Mesodermal cell (in vitro differentiated cells): ENCODE data around the gene ATP13A5. TPM values are rescaled to one million over a fixed set of nuclear protein-coding genes. Genes with fewer than 3 reads are reported as not detected.

Experiments
- H3K27ac ChIP-seq: 2 replicates; pipeline ENCODE4 v1.7.0; 2013; ENCODE audit warnings: mild to moderate bottlenecking, low read depth, low read length, moderate library complexity; ENCODE audit not compliant: severe bottlenecking
- H3K36me3 ChIP-seq: 2 replicates; pipeline ENCODE4 v1.7.1; 2013; ENCODE audit warnings: mild to moderate bottlenecking, low read length, moderate library complexity; ENCODE audit not compliant: control insufficient read depth, insufficient read depth
- H3K4me1 ChIP-seq: one replicate; pipeline ENCODE4 v1.7.1; 2013; ENCODE audit warnings: mild to moderate bottlenecking, low read length; ENCODE audit not compliant: insufficient read depth, control insufficient read depth, poor library complexity, severe bottlenecking
- H3K4me3 ChIP-seq: 2 replicates; pipeline ENCODE4 v1.7.0; 2013; ENCODE audit warnings: low read length, control low read depth, mild to moderate bottlenecking; ENCODE audit not compliant: insufficient read depth, poor library complexity, severe bottlenecking; ENCODE audit errors: extremely low read depth
- H3K9me3 ChIP-seq: 2 replicates; pipeline ENCODE4 v1.7.1; 2013; ENCODE audit warnings: mild to moderate bottlenecking, low read length, moderate library complexity; ENCODE audit not compliant: control insufficient read depth
- WGBS, 2 experiments: methylation state at CpG; one replicate each; pipeline ENCODE4 v1.1.5; 2013; ENCODE audit warnings: missing lambda C conversion rate in 2 of 2; ENCODE audit not compliant: insufficient coverage in 2 of 2; 5-methylcytosine and 5-hydroxymethylcytosine counted together
- polyA plus RNA-seq, 2 experiments: library from polyadenylated mRNA; stranded (reverse); fragments of 50-300 nt; gene quantifications; one replicate each; pipeline ENCODE4 v1.2.3, GENCODE V29; 2013

The ATP13A5 gene, protein sequence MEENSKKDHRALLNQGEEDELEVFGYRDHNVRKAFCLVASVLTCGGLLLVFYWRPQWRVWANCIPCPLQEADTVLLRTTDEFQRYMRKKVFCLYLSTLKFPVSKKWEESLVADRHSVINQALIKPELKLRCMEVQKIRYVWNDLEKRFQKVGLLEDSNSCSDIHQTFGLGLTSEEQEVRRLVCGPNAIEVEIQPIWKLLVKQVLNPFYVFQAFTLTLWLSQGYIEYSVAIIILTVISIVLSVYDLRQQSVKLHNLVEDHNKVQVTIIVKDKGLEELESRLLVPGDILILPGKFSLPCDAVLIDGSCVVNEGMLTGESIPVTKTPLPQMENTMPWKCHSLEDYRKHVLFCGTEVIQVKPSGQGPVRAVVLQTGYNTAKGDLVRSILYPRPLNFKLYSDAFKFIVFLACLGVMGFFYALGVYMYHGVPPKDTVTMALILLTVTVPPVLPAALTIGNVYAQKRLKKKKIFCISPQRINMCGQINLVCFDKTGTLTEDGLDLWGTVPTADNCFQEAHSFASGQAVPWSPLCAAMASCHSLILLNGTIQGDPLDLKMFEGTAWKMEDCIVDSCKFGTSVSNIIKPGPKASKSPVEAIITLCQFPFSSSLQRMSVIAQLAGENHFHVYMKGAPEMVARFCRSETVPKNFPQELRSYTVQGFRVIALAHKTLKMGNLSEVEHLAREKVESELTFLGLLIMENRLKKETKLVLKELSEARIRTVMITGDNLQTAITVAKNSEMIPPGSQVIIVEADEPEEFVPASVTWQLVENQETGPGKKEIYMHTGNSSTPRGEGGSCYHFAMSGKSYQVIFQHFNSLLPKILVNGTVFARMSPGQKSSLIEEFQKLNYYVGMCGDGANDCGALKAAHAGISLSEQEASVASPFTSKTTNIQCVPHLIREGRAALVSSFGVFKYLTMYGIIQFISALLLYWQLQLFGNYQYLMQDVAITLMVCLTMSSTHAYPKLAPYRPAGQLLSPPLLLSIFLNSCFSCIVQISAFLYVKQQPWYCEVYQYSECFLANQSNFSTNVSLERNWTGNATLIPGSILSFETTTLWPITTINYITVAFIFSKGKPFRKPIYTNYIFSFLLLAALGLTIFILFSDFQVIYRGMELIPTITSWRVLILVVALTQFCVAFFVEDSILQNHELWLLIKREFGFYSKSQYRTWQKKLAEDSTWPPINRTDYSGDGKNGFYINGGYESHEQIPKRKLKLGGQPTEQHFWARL
- not detected for polyA plus RNA-seq (2013, experiment 1 of 2)
- polyA plus RNA-seq (2013, experiment 2 of 2) = not detected

DNA sequence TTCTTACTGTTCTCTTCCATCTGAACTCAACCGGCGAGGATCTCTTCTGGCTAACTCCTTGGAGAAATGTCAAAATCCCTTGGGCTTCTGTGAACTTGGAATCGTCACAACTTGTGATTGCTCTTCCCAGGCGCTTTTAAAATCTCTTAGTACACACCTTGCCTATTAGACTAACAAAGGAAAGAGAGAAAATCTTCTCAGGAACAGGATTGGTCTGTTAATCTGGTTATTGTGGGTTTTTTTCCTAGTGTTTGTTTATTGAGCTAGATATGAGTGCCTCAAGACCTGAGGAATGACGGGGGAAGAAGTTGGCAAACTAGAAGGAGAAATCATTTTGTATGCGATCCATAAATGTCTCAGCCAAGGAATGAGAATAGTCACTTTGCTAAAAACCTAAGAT lies at the start of gene ATP13A5:
Gene ATP13A5, minus strand, starts transcription at position 48 of the 400 bp plus-strand sequence. Its CDS starts 28 bp downstream, at position 20.
- H3K9me3 ChIP-seq = no peaks in the 10 kb centered on the region
- no peak within 1 kb of the TSS for H3K4me3 ChIP-seq
- no peaks in the 10 kb centered on the region for H3K4me1 ChIP-seq
- H3K36me3 ChIP-seq = no peaks in the 10 kb centered on the region
- 73 to 86% methylated on average over 2 to 4 of the region's 6 CpGs for WGBS, 2 experiments
- no peak within 1 kb of the TSS for H3K27ac ChIP-seq

DNA sequence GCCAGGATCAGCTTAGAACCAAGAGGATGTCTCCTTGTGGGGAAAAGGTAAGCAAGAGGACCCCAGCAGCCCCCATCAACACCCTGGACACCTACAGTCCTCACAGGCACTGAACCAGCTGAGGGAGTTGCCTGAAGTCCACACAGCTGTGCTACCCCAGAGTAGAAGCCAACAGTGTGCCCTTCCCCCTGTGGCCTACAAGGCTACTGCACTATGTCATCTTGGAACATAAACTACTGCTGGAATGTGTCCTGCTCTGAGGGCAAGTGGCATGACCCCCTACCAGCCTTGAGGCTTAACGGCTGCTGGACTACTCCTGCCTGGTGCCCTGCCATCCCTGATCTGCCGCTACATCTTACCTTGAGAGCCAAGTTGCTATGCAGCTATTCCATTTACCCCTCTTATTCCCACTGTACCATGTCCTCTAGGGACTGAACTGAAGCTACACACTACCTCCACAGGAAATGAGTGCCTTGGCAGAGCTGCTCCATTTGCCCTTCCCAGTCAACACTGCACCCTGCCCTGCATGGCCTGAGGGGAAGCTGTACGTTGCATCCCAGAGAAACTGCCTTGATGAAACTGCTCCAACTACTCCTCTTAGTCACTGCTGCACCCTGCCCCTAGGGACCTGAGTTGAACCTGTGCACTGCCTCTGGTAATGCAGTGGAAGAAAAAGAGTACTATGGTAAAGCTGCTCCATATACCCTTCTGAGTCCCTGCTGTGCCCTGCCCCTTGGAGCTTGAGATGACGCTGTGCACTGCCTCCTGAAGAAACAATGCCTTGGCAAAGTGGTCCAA lies 40.2 kb upstream of the ATP13A5 start:
- Histone ChIP-seq H3K4me1 (no peaks in the 10 kb centered on the region), H3K27ac (no peak overlapping the region), H3K9me3 (no peaks in the 10 kb centered on the region), H3K4me3 (no peak overlapping the region), H3K36me3 (no peaks in the 10 kb centered on the region)
- WGBS, 2 experiments = 92 to 96% methylated on average over 4 of the region's 4 CpGs

DNA sequence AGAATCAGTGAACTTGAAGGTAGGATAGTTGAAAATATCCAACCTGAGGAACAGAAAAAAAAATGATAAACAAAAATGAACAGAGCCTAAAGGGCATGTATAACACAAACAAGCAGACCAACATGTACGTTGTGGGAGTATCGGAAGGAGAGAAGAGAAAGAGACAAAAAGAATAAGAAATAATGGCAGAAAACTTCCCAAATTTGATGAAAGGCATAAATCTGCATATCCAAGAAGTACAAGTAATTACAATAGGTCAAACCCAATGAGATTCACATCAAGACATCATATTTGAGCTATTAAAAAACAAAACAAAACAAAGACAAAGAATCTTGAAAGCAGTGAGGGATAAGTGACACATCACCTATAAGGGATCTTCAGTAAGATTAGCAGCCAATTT lies 38.1 kb upstream of the ATP13A5 start:
- no CpG with 5 or more reads among the region's 2 CpGs for WGBS, 2 experiments
- H3K27ac ChIP-seq = no peak overlapping the region
- no peaks in the 10 kb centered on the region for H3K9me3 ChIP-seq
- H3K4me3 ChIP-seq = no peak overlapping the region
- no peaks in the 10 kb centered on the region for H3K36me3 ChIP-seq
- no peaks in the 10 kb centered on the region for H3K4me1 ChIP-seq

DNA sequence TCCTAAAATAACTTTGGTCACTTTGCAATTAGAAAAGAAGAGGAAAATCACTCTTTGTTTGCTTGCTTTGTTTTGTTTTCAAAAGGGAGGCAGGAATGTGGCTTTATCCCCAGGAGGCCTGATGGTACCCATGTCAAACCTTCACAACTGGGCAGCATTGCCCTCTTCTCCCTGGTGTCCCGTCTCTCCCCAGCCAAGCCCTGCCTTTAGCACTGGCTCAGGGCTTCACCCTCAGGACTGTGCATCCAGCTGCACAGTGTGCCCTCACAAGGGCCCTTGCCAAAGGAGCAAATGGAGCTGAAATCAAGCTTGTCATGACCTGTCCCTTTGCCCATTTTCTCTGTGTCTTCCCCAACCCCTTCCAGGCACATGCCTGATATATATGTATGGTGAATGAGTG lies 29.1 kb upstream of the ATP13A5 start:
- 60% methylated on average over 1 of the region's 1 CpG; no CpG with 5 or more reads in 1 of the 2 experiments for WGBS, 2 experiments
- no peak overlapping the region for H3K4me3 ChIP-seq
- H3K9me3 ChIP-seq = no peaks in the 10 kb centered on the region
- no peaks in the 10 kb centered on the region for H3K36me3 ChIP-seq
- H3K4me1 ChIP-seq = no peaks in the 10 kb centered on the region
- no peak overlapping the region for H3K27ac ChIP-seq

DNA sequence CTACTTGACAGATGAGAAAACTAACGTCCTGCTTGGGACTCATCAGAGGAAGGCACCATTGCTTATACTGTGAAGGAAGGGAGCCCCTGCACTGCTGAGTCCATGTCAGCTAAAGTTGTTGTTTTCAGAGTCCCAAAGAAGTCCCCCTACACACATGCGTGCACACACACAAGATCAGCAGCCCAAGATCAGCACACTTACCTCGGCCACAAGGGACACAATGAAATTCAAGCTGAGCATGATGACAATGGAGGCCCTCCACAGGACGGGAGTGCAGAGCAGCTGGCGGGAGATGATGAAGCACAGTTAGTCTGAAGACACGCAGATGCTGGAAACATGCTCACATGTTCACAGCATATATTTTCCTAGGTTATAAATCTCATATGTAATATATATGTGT lies 28.6 kb upstream of the ATP13A5 start:
- WGBS, 2 experiments = 74% methylated on average over 4 of the region's 6 CpGs; no CpG with 5 or more reads in 1 of the 2 experiments
- Histone ChIP-seq H3K4me3 (no peak overlapping the region), H3K27ac (no peak overlapping the region)

DNA sequence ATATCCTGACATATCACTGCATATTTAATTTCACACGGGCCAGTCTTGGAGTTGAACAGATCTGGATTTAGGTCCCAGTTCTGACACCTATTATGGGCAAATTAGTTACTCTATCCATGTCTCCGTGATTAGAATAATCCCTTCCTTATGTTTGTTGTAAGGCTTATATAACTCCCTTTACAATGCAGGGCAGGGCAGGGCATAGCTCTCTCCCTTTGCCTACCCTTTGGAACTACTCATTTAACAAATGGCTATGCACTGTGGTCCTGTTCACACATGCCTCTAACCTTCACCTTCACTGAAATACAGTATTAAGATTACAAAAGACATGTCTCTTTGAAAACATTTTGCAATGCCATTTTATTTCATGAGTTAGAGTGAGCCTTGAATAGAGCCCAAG lies 24.8 kb upstream of the ATP13A5 start:
- 71% methylated on average over 1 of the region's 2 CpGs; no CpG with 5 or more reads in 1 of the 2 experiments for WGBS, 2 experiments
- no peaks in the 10 kb centered on the region for H3K4me1 ChIP-seq
- H3K9me3 ChIP-seq = no peaks in the 10 kb centered on the region

More for the DNA sequence above, 28.6 kb upstream of the ATP13A5 start:
- Histone ChIP-seq H3K9me3 (no peaks in the 10 kb centered on the region), H3K4me1 (no peaks in the 10 kb centered on the region), H3K36me3 (no peaks in the 10 kb centered on the region)

DNA sequence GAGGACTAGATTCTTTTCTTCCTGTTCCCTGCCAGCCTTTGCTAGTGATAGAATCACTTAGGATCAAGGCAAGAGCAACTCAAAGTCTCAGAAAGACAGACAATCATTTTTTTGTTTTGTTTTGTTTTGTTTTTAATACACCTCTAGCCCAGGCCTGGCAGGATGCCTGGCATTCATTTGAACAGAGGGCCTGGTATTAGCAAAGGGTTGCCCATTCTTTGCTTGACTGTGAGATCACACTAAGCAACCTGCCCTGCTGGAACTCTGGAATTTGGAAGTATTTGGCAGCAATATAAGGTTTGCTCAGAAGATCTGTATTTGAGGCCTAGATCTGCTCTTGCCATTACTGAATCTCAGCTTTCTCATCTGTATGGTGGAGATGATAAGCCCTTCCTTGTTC lies 21.8 kb upstream of the ATP13A5 start:
- no peaks in the 10 kb centered on the region for H3K4me1 ChIP-seq
- H3K9me3 ChIP-seq = no peaks in the 10 kb centered on the region
- H3K4me3 ChIP-seq = no peak overlapping the region
- no peaks in the 10 kb centered on the region for H3K36me3 ChIP-seq
- no peak overlapping the region for H3K27ac ChIP-seq

More for the DNA sequence above, 24.8 kb upstream of the ATP13A5 start:
- Histone ChIP-seq H3K36me3 (no peaks in the 10 kb centered on the region), H3K4me3 (no peak overlapping the region), H3K27ac (no peak overlapping the region)

DNA sequence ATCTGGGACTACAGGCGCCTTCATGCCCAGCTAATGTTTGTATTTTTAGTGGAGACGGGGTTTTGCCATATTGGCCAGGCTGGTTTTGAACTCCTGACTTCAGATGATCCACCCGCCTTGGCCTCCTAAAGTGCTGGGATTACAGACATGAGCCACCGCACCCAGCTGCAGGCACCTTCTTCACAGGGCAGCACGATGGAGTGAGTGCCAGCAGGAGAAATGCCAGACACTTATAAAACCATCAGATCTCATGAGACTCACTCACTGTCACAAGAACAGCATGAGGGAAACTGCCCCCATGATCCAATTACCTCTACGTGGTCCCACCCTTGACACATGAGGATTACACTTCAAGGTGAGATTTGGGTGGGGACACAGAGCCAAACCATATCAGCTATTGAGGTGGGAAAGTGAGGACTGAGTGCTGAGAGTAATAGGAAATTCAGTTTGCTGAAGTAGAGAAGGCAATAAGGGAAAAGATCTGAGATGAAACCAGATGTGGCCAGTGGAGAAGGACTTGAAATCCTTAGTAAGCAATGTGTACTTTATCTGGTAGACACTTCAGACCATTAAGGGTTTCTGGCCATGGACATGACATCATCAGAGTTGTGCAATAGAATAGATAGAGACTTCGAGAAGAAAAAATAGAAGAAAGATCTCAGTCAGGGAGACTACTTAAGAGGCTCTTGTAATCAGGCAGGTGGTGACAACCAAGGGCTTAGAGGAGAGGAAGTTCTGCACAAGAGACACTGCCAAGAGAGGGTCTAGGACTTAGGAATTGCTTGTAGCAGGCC lies 18.1 kb upstream of the ATP13A5 start:
- H3K36me3 ChIP-seq = no peaks in the 10 kb centered on the region
- 93 to 95% methylated on average over 5 to 6 of the region's 7 CpGs for WGBS, 2 experiments
- H3K27ac ChIP-seq = no peak overlapping the region
- H3K4me3 ChIP-seq = no peak overlapping the region
- H3K9me3 ChIP-seq = no peaks in the 10 kb centered on the region
- H3K4me1 ChIP-seq = no peaks in the 10 kb centered on the region

DNA sequence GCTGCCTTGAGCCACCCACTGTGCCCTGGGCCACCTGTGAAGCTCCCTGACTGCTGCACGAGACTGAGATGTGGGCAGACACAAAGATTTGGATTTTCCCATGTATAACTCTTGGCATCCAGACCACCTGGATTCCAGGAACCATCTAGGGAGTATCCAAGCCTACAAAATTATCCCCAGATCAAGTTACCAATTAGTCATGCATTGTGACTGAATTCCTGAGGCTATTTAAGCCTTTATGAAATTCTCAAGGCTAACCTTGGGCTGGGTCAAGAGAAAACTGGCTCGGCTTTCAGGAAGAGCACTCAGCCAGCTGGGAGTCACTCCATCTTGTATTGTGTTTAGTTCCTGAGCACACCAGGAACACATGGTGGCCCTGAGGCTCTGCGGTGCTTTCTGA lies 13.3 kb upstream of the ATP13A5 start:
- 82 to 91% methylated on average over 3 of the region's 3 CpGs for WGBS, 2 experiments
- Histone ChIP-seq H3K36me3 (no peaks in the 10 kb centered on the region), H3K4me3 (no peak overlapping the region), H3K4me1 (no peaks in the 10 kb centered on the region), H3K27ac (no peak overlapping the region), H3K9me3 (no peaks in the 10 kb centered on the region)
